Activated naive CD8-positive, alpha-beta T cell treated with anti-CD3 and anti-CD28 coated beads, Interleukin-2, amount 10 ng/mL, durations not matched to agents 7 days and 5 days (primary cell): ENCODE data around the gene WWOX. TPM values are rescaled to one million over a fixed set of nuclear protein-coding genes. Genes with fewer than 3 reads are reported as not detected.

ENCODE experiments used
- ATAC-seq: fragments of 150-1000 bp; cut with Tn5 transposase; one replicate; pipeline ENCODE4 v1.10.0; 2021; ENCODE audit warnings: low read depth, moderate library complexity
- POLR2A ChIA-PET: fragments of 350-600 bp; sonication (Branson Sonifier 250); formaldehyde crosslinking; loops from one replicate; lab custom pipeline; 2021; ENCODE audit warnings: antibody characterized with exemption; lab: Charles Lee
- DNase-seq: peaks from one replicate; pipeline ENCODE4 v3.0.0; 2021
- H3K27ac Mint-ChIP-seq: one replicate; pipeline ENCODE4 v1.8.0; 2022; ENCODE audit warnings: mild to moderate bottlenecking, mixed read lengths
- H3K27me3 Mint-ChIP-seq: one replicate; pipeline ENCODE4 v1.8.0; 2022; ENCODE audit warnings: mild to moderate bottlenecking, moderate library complexity, mixed read lengths
- H3K36me3 Mint-ChIP-seq: one replicate; pipeline ENCODE4 v1.8.0; 2021; ENCODE audit warnings: mild to moderate bottlenecking, mixed read lengths
- H3K4me1 Mint-ChIP-seq: one replicate; pipeline ENCODE4 v1.8.0; 2021; ENCODE audit warnings: mixed read lengths
- H3K4me3 Mint-ChIP-seq: one replicate; pipeline ENCODE4 v1.8.0; 2022; ENCODE audit warnings: mild to moderate bottlenecking, moderate library complexity, mixed read lengths
- H3K9me3 Mint-ChIP-seq: one replicate; pipeline ENCODE4 v1.8.0; 2021; ENCODE audit warnings: mixed read lengths
- total RNA-seq, 2 experiments: library from RNA; stranded (reverse); gene quantifications; one replicate each; pipeline ENCODE4 v1.2.3, GENCODE V29; 2021

The WWOX gene
- total RNA-seq, 2 experiments from 2014 or later: 26.8 to 27.7 TPM

DNA sequence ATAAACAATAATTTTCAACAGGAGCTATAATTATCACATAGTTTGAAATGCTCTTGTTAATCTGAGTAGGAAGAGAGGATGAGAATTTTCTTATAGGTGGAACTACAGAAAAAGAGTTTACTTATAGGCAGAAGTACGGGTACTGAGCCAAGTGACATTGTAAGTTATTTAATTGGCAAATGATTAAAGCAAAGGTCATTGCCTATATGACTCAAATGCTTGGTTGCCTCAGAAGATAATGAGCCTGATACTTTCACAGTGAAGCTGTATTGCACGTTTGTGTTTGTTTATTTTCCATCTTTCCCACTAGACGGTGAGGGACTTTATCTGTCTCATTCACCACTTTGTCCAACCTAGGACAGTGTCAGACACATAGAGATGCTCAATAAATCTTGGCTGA, 751.8 kb downstream of the WWOX start:
- Mint-ChIP-seq H3K4me3 (no peak overlapping the region), H3K27ac (no peak overlapping the region), H3K36me3 (no peaks in the 10 kb centered on the region), H3K27me3 (peaks cover 2% of the 10 kb centered on the region), H3K9me3 (peaks cover 6% of the 10 kb centered on the region), H3K4me1 (no peaks in the 10 kb centered on the region)
- no peak for ATAC-seq
- POLR2A ChIA-PET: no interaction called here
- no peak for DNase-seq

DNA sequence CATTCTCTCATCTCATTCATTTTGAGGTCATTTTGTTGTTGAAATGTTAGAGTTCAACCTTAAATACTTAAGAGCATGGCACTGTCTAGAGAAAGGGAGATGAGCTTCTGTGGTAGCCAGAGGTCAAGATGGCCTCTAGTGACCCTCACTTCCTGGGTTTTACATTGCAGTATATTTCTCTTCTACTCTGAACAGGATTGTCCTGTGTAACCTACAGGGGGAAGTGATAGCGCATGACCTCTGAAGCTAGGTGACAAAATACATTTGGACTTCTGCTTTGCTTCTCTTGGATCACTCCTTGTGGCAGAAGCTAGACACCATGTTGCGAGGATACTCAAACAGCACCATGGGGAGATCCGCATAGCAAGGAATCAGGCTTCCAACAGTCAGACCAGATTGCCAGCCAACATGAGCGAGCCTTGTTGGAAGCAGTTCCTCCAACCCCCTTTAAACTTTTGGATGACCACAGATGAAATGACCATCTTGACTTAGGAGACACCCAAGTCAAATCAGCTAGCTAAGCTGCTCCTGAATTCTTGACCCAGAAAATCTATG, 752.7 kb downstream of the WWOX start:
- no peak overlapping the region for H3K27ac Mint-ChIP-seq
- POLR2A ChIA-PET: no interaction called here
- no peak overlapping the region for H3K4me3 Mint-ChIP-seq
- peaks cover 2% of the 10 kb centered on the region for H3K27me3 Mint-ChIP-seq
- no peaks in the 10 kb centered on the region for H3K36me3 Mint-ChIP-seq
- DNase-seq: no peak
- H3K9me3 Mint-ChIP-seq: peaks cover 6% of the 10 kb centered on the region
- H3K4me1 Mint-ChIP-seq: no peaks in the 10 kb centered on the region
- ATAC-seq: no peak

DNA sequence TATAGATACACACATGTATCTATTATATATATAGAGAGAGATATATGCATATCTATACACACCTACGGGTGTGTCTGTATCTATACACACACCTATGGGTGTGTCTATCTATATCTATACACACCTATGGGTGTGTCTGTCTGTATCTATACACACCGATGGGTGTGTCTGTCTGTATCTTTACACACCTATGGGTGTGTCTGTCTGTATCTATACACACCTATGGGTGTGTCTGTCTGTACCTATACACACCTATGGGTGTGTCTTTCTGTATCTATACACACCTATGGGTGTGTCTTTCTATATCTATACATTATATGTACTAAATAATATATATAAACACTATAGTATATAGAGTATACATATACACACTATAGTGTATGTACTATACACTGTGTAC, 762.6 kb downstream of the WWOX start:
- peaks cover 2% of the 10 kb centered on the region for H3K9me3 Mint-ChIP-seq
- ATAC-seq: no peak
- POLR2A ChIA-PET: no interaction called here
- no peak for DNase-seq
- no peaks in the 10 kb centered on the region for H3K4me1 Mint-ChIP-seq
- no peak overlapping the region for H3K4me3 Mint-ChIP-seq
- no peaks in the 10 kb centered on the region for H3K36me3 Mint-ChIP-seq
- no peak overlapping the region for H3K27ac Mint-ChIP-seq
- no peaks in the 10 kb centered on the region for H3K27me3 Mint-ChIP-seq

DNA sequence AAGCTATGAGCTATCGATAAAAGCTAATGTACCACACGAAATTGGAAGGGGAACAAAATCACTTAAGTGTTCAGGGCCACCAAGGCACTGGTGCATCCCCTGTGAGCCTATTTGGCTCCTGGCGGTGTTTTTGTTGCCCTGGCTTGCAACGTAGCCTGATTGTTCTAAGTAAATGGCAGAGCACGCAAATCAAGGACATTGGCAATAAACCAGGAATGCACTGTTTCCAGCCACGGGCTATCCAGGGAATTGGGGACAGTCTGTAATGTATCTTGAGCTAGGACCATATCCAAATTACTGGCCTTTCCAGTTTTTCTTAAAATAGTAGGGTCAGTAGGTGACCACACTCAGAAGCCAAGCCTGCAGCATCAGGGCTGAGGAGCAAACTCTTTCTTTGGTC, 767.1 kb downstream of the WWOX start:
- Mint-ChIP-seq H3K36me3 (no peaks in the 10 kb centered on the region), H3K27ac (no peak overlapping the region), H3K9me3 (peaks cover 2% of the 10 kb centered on the region), H3K4me3 (no peak overlapping the region), H3K4me1 (no peaks in the 10 kb centered on the region), H3K27me3 (no peaks in the 10 kb centered on the region)
- POLR2A ChIA-PET: no interaction called here
- ATAC-seq: no peak
- no peak for DNase-seq

DNA sequence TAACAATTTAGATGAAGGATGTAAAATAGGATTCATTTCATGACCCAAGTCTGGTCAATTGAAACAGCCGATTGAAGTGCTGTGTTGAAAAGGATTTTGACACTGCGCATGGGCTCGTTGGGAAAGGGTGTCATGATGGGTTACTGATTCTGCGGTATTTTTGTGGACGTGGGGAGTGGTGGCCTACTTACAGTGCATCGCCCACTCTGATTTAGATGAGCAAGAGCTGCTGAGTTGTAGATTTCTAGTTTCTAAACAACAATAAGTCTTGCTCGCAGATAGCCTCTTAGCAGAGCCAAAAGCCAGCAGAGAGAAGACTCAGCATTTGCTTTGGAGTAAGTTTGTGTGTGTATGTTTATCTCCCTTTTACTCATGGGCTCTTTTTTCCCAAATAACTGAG, 770.0 kb downstream of the WWOX start:
- Mint-ChIP-seq H3K27me3 (no peaks in the 10 kb centered on the region), H3K4me1 (no peaks in the 10 kb centered on the region), H3K9me3 (no peaks in the 10 kb centered on the region), H3K27ac (no peak overlapping the region), H3K36me3 (no peaks in the 10 kb centered on the region), H3K4me3 (no peak overlapping the region)
- POLR2A ChIA-PET: no interaction called here
- ATAC-seq (no peak), DNase-seq (no peak)

DNA sequence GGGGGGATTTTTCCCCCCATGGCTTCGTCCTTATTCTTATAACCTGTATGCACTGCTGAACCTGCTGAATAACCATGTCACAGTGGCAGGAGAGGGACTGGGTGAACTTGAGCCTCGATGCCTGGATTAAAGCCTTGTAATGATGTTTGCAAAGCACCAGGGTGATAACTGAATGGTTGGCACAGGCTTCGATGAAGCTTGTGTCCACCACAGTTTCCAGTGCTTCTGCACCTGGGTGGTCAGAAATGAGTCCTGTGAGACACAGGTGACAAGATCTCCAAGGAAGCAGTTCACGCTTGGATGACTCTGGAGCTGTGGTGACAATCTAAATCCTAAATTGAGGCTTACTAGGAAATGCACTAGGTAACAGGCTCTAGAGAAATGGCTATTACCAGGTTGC, 771.8 kb downstream of the WWOX start:
- no peaks in the 10 kb centered on the region for H3K36me3 Mint-ChIP-seq
- POLR2A ChIA-PET: no interaction called here
- H3K27ac Mint-ChIP-seq: no peak overlapping the region
- no peak overlapping the region for H3K4me3 Mint-ChIP-seq
- H3K27me3 Mint-ChIP-seq: no peaks in the 10 kb centered on the region
- H3K9me3 Mint-ChIP-seq: no peaks in the 10 kb centered on the region
- no peak for ATAC-seq
- H3K4me1 Mint-ChIP-seq: no peaks in the 10 kb centered on the region
- no peak for DNase-seq

DNA sequence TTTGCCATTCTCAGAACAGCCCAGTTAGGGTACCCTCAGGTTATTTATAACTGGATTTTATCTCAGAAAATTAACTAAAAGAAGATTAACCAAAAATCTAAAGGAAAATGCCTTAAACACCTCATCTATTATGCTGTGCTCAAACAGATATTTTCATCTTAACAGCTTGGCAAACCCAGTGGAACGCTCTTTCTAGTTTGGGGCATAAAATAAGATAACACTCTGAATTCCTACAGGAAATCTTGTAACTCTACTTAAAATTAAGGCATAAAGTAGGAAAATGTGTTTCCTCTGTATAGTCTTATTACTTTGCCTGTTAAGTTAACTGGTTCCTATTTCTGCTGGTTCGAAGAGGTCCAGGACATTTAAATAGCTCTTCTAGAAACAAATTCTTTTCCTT, 777.2 kb downstream of the WWOX start:
- no peaks in the 10 kb centered on the region for H3K36me3 Mint-ChIP-seq
- ATAC-seq (no peak), DNase-seq (no peak)
- no peaks in the 10 kb centered on the region for H3K4me1 Mint-ChIP-seq
- H3K9me3 Mint-ChIP-seq: peaks cover 2% of the 10 kb centered on the region
- H3K27ac Mint-ChIP-seq: no peak overlapping the region
- POLR2A ChIA-PET: no interaction called here
- peaks cover 2% of the 10 kb centered on the region for H3K27me3 Mint-ChIP-seq
- H3K4me3 Mint-ChIP-seq: no peak overlapping the region

DNA sequence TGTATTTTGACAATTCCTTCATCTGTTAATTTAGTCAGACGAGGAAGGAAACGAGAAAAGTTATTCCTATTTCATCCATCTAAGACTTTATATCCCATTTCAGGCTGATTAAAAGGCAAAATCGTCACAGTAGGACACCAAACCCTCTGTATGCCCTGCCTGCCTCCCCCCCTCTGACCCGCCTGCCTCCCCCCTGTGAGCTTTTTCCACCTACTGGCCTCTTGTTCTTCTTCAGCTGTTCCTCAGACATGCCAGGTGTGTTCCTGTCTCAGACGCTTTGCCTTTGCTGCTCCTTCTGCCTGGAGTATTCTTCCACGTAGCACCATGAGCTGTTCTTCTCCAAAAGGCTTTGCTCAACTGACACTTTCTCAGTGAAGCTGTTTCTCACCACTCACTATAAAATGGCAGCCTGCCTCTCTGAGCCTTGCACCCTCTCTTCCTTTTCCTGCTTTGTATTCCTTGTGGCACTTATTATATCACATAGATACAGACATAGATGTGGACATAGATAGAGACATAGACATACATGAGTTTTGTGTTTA, 777.7 kb downstream of the WWOX start:
- H3K4me3 Mint-ChIP-seq: no peak overlapping the region
- POLR2A ChIA-PET: no interaction called here
- peaks cover 2% of the 10 kb centered on the region for H3K27me3 Mint-ChIP-seq

DNA sequence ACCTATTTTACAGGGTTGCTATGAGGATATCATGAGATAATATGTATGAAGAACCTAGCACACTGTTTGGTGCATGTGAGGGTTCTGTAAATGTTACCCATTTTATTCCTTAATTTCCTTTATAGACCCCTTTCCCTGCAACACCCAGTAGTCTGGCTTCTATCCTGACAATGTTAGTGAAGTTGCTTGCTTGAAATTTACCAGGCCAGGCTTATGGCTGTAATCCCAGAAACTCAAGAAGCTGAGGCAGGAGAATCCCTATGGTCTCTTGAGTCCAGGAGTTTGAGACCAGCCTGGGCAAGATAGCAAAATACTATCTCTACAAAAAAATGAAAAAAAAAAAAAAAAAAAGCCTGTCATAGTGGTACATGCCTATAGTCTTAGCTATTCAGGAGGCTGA, 779.1 kb downstream of the WWOX start:
- POLR2A ChIA-PET: no interaction called here
- peaks cover 2% of the 10 kb centered on the region for H3K27me3 Mint-ChIP-seq
- no peak overlapping the region for H3K4me3 Mint-ChIP-seq
- DNase-seq: no peak
- H3K4me1 Mint-ChIP-seq: no peaks in the 10 kb centered on the region
- peaks cover 2% of the 10 kb centered on the region for H3K9me3 Mint-ChIP-seq
- H3K27ac Mint-ChIP-seq: no peak overlapping the region
- H3K36me3 Mint-ChIP-seq: no peaks in the 10 kb centered on the region
- no peak for ATAC-seq

More for the DNA sequence above, 777.7 kb downstream of the WWOX start:
- H3K36me3 Mint-ChIP-seq: no peaks in the 10 kb centered on the region
- ATAC-seq (no peak), DNase-seq (no peak)
- no peak overlapping the region for H3K27ac Mint-ChIP-seq
- peaks cover 2% of the 10 kb centered on the region for H3K9me3 Mint-ChIP-seq
- H3K4me1 Mint-ChIP-seq: no peaks in the 10 kb centered on the region

DNA sequence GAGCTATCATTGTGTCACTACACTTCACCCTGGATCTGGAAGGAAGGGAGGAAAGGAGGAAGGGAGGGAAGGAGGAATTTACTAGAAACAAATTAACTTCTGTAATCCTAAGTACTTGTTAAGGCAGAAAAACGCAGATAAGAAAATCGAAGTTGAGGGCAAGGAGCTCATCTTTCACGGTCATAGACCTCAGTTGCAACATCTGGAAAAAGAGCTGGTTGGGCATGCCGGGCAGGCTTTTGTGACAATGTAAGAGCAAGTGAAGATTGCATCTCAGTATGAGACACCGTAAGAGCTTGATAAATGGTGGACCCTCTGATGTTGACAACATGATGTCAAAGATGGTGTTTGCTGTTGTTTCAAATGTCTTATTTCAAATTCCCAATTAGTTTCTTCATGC, 779.6 kb downstream of the WWOX start:
- Mint-ChIP-seq H3K4me1 (no peaks in the 10 kb centered on the region), H3K9me3 (peaks cover 2% of the 10 kb centered on the region), H3K27ac (no peak overlapping the region), H3K36me3 (no peaks in the 10 kb centered on the region), H3K27me3 (peaks cover 2% of the 10 kb centered on the region), H3K4me3 (no peak overlapping the region)
- POLR2A ChIA-PET: no interaction called here
- ATAC-seq (no peak), DNase-seq (no peak)

DNA sequence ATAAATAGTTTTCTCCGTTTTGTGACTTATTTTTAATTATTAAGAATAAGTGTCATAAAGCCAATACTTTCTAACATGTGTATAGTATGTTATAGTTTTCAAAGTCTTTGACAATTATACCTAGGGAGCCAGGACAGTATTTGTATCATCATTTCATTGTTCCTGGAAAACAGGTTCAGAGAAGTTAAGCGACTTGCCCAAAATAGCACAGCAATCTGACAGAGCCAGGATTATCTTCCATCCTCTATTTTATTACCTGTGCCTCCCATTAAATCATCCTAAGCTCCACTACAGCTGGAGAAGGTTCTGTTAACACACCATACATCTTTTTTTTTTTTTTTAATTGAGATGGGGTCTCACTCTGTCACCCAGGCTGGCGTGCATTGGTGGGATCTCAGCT, 782.7 kb downstream of the WWOX start:
- Mint-ChIP-seq H3K4me1 (no peaks in the 10 kb centered on the region), H3K27ac (no peak overlapping the region), H3K27me3 (peaks cover 2% of the 10 kb centered on the region), H3K36me3 (no peaks in the 10 kb centered on the region), H3K4me3 (no peak overlapping the region), H3K9me3 (peaks cover 2% of the 10 kb centered on the region)
- POLR2A ChIA-PET: no interaction called here
- ATAC-seq (no peak), DNase-seq (no peak)

DNA sequence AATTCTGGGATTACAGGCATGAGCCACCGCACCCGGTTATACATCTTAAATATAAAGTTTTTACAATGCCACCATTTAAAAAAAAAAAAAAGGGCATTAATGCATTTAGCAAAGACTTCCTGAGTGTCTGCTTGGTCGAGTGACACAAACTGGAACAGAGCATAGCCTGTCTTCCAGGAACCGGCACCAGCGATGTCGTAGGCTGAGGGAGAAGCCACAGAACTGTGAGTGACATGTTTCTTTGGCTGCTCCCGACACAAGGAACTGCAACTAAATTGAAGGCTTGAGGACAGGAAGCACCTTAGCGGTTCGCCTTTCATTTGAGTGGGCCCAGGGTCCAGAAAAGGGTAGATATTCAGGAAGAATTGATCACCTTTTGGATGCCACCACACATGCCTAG, 783.3 kb downstream of the WWOX start:
- ATAC-seq (no peak), DNase-seq (no peak)
- peaks cover 2% of the 10 kb centered on the region for H3K9me3 Mint-ChIP-seq
- H3K36me3 Mint-ChIP-seq: no peaks in the 10 kb centered on the region
- no peaks in the 10 kb centered on the region for H3K4me1 Mint-ChIP-seq
- H3K4me3 Mint-ChIP-seq: no peak overlapping the region
- POLR2A ChIA-PET: no interaction called here
- H3K27me3 Mint-ChIP-seq: peaks cover 2% of the 10 kb centered on the region
- H3K27ac Mint-ChIP-seq: no peak overlapping the region

DNA sequence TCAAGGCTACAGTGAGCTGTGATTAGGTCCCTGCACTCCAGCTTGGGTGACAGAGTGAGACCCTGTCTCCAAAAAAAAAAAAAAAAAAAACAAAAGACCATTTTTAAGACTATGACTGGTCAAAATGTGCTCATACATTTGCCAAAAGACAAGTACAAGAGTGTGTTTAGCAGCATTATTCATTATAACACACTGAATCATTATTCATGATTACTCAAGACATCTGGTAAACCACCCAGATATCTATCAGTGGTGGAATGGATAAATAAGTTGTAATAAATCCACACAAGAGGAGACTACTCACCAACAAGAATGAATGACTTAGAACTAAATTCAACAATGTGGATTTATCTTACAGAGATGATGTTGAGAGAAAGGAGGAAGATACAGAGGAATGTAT, 784.8 kb downstream of the WWOX start:
- no peaks in the 10 kb centered on the region for H3K4me1 Mint-ChIP-seq
- no peak overlapping the region for H3K27ac Mint-ChIP-seq
- H3K4me3 Mint-ChIP-seq: no peak overlapping the region
- peaks cover 2% of the 10 kb centered on the region for H3K36me3 Mint-ChIP-seq
- ATAC-seq: no peak
- no peak for DNase-seq
- peaks cover 2% of the 10 kb centered on the region for H3K27me3 Mint-ChIP-seq
- POLR2A ChIA-PET: no interaction called here
- H3K9me3 Mint-ChIP-seq: peaks cover 2% of the 10 kb centered on the region

DNA sequence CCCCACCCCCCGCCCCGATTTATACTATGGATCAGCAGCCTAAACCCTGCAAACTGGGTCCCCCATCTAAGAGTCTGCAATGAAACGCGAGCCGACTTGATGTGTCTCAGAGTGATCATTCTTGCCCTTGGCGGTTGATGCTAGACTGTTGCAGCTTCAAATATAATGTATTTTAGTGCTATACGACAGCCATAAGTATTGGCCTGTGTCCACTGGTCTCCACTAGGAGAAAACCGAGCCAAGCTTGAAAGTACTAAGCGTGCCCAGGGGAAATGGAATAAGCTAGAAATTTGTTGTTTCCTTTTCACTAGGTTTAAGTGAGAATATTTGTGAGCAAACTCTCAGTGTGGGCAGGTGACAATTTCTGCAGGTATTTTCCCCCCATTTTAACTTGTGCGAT, 789.9 kb downstream of the WWOX start:
- Mint-ChIP-seq H3K27me3 (no peaks in the 10 kb centered on the region), H3K4me3 (no peak overlapping the region), H3K4me1 (peaks cover 7% of the 10 kb centered on the region), H3K9me3 (peaks cover 3% of the 10 kb centered on the region), H3K36me3 (peaks cover 2% of the 10 kb centered on the region), H3K27ac (no peak overlapping the region)
- ATAC-seq (no peak), DNase-seq (no peak)
- POLR2A ChIA-PET: no interaction called here
